ENCODE measurements around the gene TNFAIP2.

Gene TNFAIP2

GRCh38 chr14:103122947-103123633 is at the start of gene TNFAIP2:
TNFAIP2 (plus strand) TSS chr14:103123461; CDS start chr14:103126458, 2,997 bp downstream.
- no peak for DNase-seq

DNA sequence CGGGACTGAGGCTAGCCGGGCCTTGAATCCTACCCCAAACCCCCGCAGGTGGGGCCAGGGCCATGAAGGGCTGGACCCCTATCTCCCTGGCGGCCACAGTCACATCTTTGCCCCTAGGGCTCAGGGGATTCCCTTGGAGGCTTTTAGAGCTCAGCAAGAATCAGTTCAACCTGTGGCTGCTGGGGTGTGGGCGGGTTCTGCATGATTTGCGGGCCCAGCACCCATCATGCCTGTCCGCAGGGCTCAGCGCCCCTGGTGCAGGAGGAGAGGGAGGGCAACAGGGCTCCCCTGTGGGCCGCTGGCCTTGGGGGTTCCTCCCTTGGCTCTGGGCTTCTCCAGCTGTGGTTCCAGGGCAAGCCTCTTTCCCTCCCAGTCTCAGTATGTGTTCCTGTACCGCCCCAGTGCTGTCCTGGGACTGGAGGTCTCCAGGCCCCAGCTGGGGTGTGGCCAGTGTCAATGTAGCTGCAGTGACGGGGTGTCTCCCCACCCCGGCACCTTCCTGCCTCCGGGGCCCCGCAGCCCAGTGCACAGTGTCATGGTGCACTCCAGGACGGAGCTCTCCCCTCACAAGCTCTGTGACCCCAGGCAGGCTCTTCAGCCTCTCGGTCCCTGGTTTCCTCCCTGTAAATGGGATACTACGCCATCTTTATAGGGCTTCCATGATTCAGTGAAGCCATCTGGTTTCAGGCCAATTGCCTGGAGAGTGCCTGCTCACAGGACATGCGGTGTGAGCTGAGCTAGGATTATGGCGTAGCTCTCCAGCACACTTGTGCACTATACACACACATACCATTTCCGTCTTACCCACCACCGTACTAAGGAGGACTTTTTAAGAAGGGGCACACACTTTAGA is 49.2 kb upstream of the TNFAIP2 start:
- DNase-seq, result no peak

DNA sequence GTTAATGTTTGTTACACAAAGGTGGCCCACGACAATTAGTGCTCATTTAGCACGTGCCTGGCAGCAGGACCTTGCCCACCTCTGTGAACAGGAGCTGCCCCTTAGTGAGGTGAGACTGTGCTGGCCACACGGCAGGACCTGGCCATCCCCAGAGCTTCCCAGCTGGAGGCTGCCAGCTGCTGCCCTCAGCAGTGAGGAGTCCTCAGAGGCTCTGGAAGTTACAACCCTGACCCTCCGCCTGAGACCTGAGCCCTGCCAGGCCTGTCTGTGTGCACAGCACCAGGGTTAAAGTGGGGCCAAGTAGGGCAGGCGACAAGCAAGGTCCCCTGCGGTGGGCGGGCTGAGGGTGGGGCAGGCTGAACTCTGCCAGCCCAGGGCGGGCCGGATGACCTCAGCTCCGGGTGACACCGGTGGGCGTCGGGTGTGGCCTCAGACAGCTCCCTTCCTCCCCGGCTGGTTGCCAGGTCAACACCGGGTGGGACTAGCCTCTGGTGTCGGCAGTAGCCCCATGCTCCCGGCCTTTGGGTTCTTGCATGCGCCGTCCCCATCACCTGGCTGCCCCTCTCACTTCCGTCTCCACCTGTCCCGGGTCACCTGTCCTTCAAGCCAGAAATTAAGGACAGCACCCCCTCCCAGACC is 48.4 kb upstream of the TNFAIP2 start:
- no peak for DNase-seq

DNA sequence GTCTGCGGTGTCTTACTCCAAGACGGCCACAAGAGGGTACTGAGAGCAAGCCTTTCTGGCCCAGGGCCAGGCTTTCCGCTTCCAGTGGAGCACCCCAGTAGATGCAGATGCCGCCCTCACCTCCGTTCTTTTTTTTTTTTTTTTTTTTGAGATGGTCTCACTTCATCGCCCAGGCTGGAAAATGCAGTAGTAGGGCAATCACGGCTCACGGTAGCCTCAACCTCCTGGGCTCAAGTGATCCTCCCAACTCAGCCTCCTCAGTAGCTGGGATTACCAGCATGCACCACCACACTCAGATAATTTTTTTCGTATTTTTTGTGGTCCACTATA is 44.9 kb upstream of the TNFAIP2 start:
- peak; percentile 77 to 79 for DNase-seq

- no peak for DNase-seq
Measured at GRCh38 chr14:103078860-103079587, 44.2 kb upstream of the TNFAIP2 start.

GRCh38 chr14:103081951-103082350 is 41.3 kb upstream of the TNFAIP2 start:
- DNase-seq, result no peak

DNA sequence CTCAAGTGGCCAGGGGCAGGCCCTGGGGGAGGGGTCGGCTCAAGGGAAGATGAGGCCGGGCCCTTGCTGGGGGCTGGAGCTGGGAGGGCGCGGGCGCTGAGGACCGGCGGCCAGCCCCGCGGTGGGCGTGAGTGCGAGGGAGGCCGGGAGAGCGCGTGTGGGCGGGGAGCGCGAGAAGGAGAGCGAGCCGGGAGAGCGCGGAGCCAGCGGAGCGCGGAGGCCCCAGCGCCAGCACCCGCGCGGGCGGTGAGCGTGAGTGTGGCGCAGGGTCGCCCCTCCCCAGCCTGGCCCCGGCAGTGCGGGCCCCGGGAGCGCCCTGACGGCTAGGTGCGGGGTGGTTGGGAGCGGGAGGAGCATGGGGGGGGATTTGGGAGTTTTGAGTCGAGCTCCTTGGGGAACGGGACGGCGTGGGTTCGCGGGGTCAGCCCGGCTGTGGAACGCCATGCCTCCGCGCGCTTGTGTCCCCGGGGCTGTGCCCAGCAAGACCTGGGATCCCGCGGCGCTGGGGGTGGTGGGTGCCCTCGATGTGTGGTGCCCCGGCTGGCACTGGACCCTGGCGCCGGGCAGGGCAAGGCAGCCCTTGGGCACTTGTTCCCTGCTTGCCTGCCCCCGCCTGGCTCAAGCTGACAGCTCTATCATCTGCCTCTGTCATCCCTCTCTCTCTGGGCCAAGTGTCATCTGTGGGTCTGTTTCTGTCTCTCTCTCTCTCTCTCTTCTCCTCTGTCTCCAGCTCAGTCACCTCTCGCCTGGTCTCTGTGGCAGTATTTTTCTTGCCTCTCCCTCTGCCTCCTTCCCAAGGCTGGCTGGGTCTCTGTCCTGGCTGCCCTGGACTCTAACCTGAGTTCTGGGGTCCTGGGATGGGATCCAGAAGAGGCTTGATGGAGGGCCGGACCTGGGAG is 39.0 kb upstream of the TNFAIP2 start, which contains the start of gene LBHD2:
TSS of gene LBHD2 (plus strand) at position 190 of the 899 bp plus-strand sequence. CDS start 1,803 bp downstream, outside the sequence.
- no peak for DNase-seq

DNA sequence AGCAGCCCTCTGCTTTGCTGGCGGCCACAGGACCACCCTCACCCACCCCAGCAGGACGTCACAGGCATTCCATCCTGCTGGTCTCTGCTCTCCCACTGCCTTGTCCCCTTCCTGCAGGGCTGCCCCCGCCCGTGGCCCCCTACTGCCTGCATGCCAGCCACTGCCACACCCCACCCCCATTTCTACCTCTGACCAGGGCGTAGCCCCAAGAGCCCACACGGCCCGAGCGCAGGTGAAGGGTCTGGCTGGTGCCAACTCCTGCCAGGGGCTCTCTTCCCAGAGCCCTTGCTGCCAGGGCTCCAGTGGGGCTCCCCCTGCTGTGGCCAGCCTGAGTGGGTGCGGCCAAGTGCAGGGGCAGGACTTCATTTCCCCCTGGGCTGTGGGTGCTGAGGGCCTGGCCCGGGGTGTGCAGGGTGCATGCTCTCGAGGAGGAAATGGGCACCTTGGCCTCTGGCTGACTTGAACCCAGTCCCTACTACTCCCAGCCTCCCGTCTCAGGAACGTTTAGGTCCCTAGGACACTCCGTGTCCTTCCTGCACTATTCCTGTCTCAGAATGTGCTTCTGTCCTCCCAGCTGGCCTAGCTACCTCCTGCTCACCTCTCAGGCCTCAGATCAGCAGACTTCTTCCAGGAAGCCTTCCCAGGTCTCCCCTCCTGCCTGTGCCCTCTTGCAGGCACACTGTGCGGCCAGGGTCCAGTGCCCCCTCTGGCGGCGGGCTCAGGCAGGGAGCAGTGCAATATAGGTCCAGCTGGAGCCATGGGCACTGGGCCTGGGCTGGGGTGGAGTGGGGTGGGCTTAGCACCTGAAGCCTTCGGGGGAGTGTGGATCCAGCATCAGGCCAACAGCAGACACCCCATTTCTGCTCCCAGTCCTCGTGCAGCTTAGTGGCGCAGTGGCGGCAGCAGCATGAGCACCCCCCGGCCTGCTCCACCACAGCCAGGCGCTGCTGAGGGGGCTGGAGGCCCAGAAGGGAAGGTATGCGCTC is 37.9 kb upstream of the TNFAIP2 start:
- DNase-seq, result no peak

GRCh38 chr14:103086771-103087342 is 36.4 kb upstream of the TNFAIP2 start:
- no peak for DNase-seq

DNA sequence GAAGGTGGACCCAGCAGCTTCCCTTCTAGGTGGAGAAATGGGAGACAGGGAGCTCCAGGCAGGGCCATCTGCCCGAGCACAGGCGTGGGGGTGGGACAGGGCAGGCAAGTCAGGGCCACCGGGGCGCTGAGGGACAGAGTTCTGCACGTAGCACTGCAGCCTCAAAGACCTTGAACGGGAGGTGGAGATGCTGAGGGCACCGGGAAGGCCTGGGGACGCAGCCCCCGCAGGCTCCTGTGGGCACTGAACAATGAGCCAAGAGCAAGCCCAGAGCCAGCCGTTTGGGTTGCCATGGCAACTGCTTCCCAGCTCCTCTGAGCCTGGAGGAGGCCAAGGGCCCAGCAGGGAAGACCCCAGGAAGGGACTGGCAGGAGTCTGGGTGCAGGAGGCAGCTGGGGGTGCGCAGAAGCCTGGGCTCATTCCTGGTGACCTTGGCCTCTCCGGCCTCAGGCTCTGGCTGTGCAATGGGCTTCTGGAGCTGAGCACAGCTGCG is 35.9 kb upstream of the TNFAIP2 start:
- DNase-seq, result no peak

DNA sequence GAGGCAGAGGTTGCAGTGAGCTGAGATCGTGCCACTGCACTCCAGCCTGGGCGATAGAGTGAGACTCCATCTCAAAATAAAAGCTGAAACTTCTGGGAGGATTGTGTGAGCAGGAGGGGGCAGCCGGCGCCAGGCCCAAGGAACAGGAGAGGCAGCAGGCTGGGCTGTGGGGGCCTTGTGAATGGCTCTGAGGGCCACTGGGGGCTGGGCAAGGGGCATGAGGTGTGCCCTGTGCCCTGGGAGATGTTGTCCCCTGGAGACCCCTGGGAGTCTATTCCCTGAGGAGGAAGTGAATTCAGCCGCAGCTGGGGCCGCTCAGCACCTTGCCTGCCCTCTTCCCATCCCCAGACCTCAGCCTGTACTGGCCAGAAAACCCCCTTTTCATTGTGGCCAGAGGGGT is 34.3 kb upstream of the TNFAIP2 start:
- DNase-seq, result no peak

DNA sequence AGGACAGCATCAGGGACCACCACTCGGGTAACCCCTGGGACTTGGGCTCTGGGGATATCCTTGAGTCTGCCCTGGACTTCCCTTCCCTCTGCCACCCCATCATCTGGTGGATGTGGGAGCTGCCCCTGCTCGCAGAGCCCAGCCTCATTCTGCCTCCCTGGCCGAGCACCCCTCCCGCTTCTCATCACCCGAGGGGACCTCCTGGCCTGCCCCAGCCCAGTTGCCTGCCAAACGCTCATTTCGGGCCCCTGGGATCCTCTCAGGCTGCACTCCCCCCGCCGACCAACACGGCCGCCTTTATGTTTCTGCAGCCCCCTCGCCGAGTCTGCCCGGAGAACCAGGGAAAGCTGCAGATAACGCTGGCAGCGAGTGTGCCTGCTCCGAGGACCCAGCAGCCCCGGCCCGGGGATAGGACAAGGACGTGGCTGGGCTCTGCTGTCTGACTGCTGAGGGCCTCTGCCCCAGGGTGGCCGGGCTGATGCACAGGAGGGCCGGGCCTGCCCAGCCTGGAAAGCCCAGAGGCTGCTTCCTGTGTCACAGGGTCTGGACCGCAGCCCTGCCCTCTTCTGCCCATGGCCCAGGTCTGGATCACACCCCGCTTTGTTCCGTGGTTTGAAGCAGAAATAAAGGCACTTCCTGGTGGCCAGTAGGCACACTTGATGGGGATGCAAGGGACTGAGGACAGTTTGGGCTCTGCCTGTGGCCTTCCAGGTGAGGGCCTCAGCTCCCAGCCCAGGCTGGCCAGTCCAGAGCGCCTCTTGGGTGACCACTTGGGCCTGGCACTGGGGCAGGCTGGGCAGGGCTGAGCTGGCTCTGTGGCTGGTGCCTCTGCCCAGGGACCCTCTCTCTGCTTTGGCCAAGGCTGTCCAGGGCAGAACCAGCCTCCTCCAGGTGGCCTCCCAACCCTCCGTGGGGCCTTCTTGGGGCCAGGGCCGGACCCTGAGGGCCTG is 33.6 kb upstream of the TNFAIP2 start:
- no peak for DNase-seq

DNA sequence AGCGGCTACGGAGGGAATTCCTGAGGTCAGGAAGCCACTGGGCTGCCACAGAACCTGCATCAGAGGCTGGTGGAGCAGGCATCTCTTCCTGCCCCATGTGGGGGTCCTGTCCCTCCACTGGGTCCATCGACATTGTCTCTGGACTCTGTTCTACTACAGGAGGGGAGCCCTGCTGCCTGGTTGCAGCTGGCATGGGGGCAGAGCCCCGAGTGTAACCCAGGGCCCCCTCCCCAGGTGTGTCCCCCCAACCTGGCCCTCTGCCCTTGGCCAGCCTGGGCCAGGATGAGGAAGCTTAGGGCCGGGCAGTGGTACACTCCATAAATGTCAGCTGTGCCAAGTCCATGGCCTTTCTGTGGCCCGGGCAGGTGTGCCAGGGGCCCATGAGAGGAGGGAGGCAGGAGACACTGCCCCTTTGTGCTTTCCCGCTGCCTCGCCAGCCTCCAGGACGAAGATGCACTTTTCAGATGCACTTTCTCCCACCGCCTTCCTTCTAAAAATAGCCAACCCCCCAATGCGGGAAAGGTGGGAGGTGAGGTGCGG is 32.7 kb upstream of the TNFAIP2 start:
- no peak for DNase-seq

DNA sequence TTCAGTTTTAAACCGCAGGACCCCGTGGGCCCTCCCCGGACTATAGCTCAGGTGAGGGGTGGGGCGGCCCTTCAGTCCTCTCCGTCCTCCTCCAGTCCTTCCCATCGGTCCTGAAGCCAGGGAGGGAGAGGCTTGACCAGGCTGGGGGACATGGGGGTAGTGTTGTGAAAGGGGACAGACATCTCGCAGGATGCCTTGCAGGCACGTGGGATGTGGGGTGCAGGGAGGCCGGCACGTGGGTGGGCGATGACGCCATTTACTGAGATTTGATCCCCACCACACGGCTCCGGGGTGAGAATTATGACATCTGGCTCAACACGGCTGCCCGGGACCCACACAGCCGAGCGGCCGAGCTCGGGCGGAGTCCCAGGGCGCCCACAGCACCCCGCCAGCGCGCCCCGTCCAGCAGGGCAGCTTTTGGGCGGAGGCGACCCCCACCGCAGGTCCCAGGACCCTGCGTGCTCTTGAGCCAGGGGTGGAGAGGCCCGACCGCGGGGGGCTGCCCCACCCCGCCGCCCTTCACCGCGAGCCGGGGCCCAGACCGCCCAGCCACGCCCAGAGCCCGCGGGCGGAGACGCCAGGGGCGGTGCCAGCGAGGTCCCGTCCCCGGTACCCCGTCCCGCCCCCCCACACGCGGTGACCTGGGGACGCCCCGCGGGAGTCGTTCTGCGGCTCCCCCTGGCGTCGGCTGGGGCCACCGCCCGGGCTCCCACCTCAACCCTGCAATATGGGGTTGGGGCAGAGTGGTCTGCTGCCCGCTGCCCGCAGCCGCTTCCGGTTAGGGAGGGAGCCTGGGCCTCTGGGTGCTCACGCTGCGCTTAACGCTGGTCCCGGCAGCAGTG is 32.0 kb upstream of the TNFAIP2 start:
- peak; percentile 29 to 37 for DNase-seq

- no peak for DNase-seq
Measured at GRCh38 chr14:103091883-103092222, 31.4 kb upstream of the TNFAIP2 start.

GRCh38 chr14:103093856-103094405 is 29.3 kb upstream of the TNFAIP2 start:
- no peak for DNase-seq

GRCh38 chr14:103094406-103095209 is 28.7 kb upstream of the TNFAIP2 start, which contains the start of gene EXOC3L4:
EXOC3L4 (plus strand) TSS chr14:103094725; CDS start chr14:103100220, 5,495 bp downstream.
- no peak for DNase-seq
